IMR-90 (cell line): ENCODE results near the gene KCNK15. TPM values are rescaled to one million over a fixed set of nuclear protein-coding genes. Genes with fewer than 3 reads are reported as not detected.

ENCODE experiments used
- ATAC-seq: fragments of 200-7000 bp; cut with Tn5 transposase; 2 replicates; pipeline ENCODE4 v1.9.1; 2020; ENCODE audit warnings: low read depth, mild to moderate bottlenecking, moderate library complexity
- BruUV-seq: library from RNA; stranded (reverse); fragments of 400-500 nt; replicated peaks from 2 replicates; lab custom pipeline; 2021; lab: Mats Ljungman, UMichigan
- CTCF ChIA-PET: fragments of 300-600 bp; formaldehyde crosslinking; extraction: SDS; loops from one replicate; lab custom pipeline; 2021; ENCODE audit warnings: antibody characterized with exemption; lab: Yijun Ruan, JAX
- POLR2A ChIA-PET: fragments of 300-600 bp; sonication (Branson Sonifier 250); formaldehyde crosslinking; loops from one replicate; lab custom pipeline; 2022; ENCODE audit warnings: antibody characterized with exemption; ENCODE audit not compliant: unreplicated experiment; lab: Charles Lee
- DNase-seq: peaks from one replicate; pipeline ENCODE4 v3.0.0; 2013
- H2AFZ ChIP-seq: replicated peaks from 2 replicates; pipeline ENCODE3; 2013; ENCODE audit warnings: low read length, mild to moderate bottlenecking; ENCODE audit not compliant: poor library complexity
- H2AK5ac ChIP-seq: 2 replicates; pipeline ENCODE4 v1.6.1; 2013; ENCODE audit warnings: low read depth, low read length, inconsistent platforms
- H2AK9ac ChIP-seq: replicated peaks from 2 replicates; pipeline ENCODE3; 2013; ENCODE audit warnings: mild to moderate bottlenecking, low read depth, low read length, moderate library complexity; ENCODE audit not compliant: poor library complexity
- H2BK120ac ChIP-seq: 2 replicates; pipeline ENCODE4 v1.6.1; 2013; ENCODE audit warnings: low read depth, low read length, inconsistent platforms
- H2BK15ac ChIP-seq: 3 replicates; pipeline ENCODE4 v1.6.1; 2013; ENCODE audit warnings: low read depth, low read length, inconsistent platforms
- H2BK20ac ChIP-seq: 2 replicates; pipeline ENCODE4 v1.6.1; 2013; ENCODE audit warnings: low read depth, mild to moderate bottlenecking, inconsistent platforms, low read length, moderate library complexity
- H2BK5ac ChIP-seq: 2 replicates; pipeline ENCODE4 v1.6.1; 2013; ENCODE audit warnings: mild to moderate bottlenecking, low read depth, low read length, inconsistent platforms; ENCODE audit not compliant: poor library complexity, severe bottlenecking
- H3K14ac ChIP-seq: replicated peaks from 2 replicates; pipeline ENCODE4 v1.6.1; 2013; ENCODE audit warnings: low read depth, low read length, inconsistent platforms
- H3K18ac ChIP-seq: 2 replicates; pipeline ENCODE4 v1.6.1; 2013; ENCODE audit warnings: low read depth, low read length, control low read depth
- H3K23ac ChIP-seq: 2 replicates; pipeline ENCODE4 v1.6.1; 2013; ENCODE audit warnings: low read depth, low read length, inconsistent platforms
- H3K27ac ChIP-seq: 2 replicates; pipeline ENCODE4 v1.5.1; 2013; ENCODE audit warnings: mild to moderate bottlenecking, control low read depth, low read length; ENCODE audit not compliant: insufficient read depth
- H3K27me3 ChIP-seq: 2 replicates; pipeline ENCODE4 v1.6.1; 2013; ENCODE audit warnings: low read length; ENCODE audit not compliant: control insufficient read depth, insufficient read depth
- H3K36me3 ChIP-seq: 2 replicates; pipeline ENCODE4 v1.6.1; 2013; ENCODE audit warnings: low read length, mixed read lengths; ENCODE audit not compliant: control insufficient read depth, insufficient read depth
- H3K4ac ChIP-seq: 2 replicates; pipeline ENCODE4 v1.6.1; 2013; ENCODE audit warnings: low read depth, low read length, inconsistent platforms
- H3K4me1 ChIP-seq: 2 replicates; pipeline ENCODE4 v1.6.1; 2013; ENCODE audit warnings: low read length, mixed read lengths; ENCODE audit not compliant: control insufficient read depth, insufficient read depth
- H3K4me2 ChIP-seq: 2 replicates; pipeline ENCODE4 v1.6.1; 2013; ENCODE audit warnings: low read depth, mild to moderate bottlenecking, control low read depth, low read length, moderate library complexity
- H3K4me3 ChIP-seq: 2 replicates; pipeline ENCODE4 v1.5.1; 2013; ENCODE audit warnings: low read depth, mild to moderate bottlenecking, control low read depth, low read length, moderate library complexity; ENCODE audit not compliant: insufficient read depth
- H3K56ac ChIP-seq: 2 replicates; pipeline ENCODE4 v1.6.1; 2013; ENCODE audit warnings: low read length, inconsistent platforms; ENCODE audit not compliant: insufficient read depth; ENCODE audit errors: extremely low read depth
- H3K79me1 ChIP-seq, 2 experiments: 2 replicates each; pipeline ENCODE4 v1.6.1; 2013; ENCODE audit warnings: low read length in 2 of 2, inconsistent platforms in 1 of 2, low read depth in 1 of 2
- H3K9ac ChIP-seq: 2 replicates; pipeline ENCODE4 v1.6.1; 2013; ENCODE audit warnings: low read depth, low read length, control low read depth
- H3K9me1 ChIP-seq: 2 replicates; pipeline ENCODE4 v1.6.1; 2013; ENCODE audit warnings: low read length, inconsistent platforms; ENCODE audit not compliant: insufficient read depth
- H3K9me3 ChIP-seq: 2 replicates; pipeline ENCODE4 v1.6.1; 2013; ENCODE audit warnings: low read length; ENCODE audit not compliant: control insufficient read depth, insufficient read depth
- H4K20me1 ChIP-seq: 2 replicates; pipeline ENCODE4 v1.6.1; 2013; ENCODE audit warnings: low read length, inconsistent platforms; ENCODE audit not compliant: insufficient read depth
- H4K5ac ChIP-seq: 2 replicates; pipeline ENCODE4 v1.6.1; 2013; ENCODE audit warnings: mild to moderate bottlenecking, low read depth, low read length, control low read depth
- H4K8ac ChIP-seq, 2 experiments: 2 replicates each; pipeline ENCODE4 v1.6.1; 2013; ENCODE audit warnings: low read depth in 2 of 2, low read length in 2 of 2, control low read depth in 1 of 2, inconsistent platforms in 1 of 2
- H4K91ac ChIP-seq: 2 replicates; pipeline ENCODE4 v1.6.1; 2013; ENCODE audit warnings: low read depth, low read length, inconsistent platforms; ENCODE audit not compliant: insufficient read depth
- CEBPB ChIP-seq: IDR thresholded peaks from 2 replicates; pipeline ENCODE4 v1.6.1; 2012; ENCODE audit warnings: low read depth, low read length, improper control_type of control experiment
- MAZ ChIP-seq: IDR thresholded peaks from 2 replicates; pipeline ENCODE4 v1.6.1; 2012; ENCODE audit warnings: low read depth, mild to moderate bottlenecking, low read length, improper control_type of control experiment, moderate library complexity, borderline replicate concordance
- MXI1 ChIP-seq: IDR thresholded peaks from 2 replicates; pipeline ENCODE4 v1.6.1; 2012; ENCODE audit warnings: low read depth, mild to moderate bottlenecking, low read length, moderate library complexity, borderline replicate concordance
- POLR2A ChIP-seq: IDR thresholded peaks from 2 replicates; pipeline ENCODE4 v1.6.1; 2012; ENCODE audit warnings: mild to moderate bottlenecking, low read depth, low read length
- WGBS, 2 experiments: methylation state at CpG; one replicate each; pipeline versions ENCODE4 v1.1.5 to v1.1.7; 2013; ENCODE audit warnings: missing lambda C conversion rate in 2 of 2; ENCODE audit not compliant: insufficient read length in 1 of 2; ENCODE audit errors: extremely low coverage in 2 of 2; 5-methylcytosine and 5-hydroxymethylcytosine counted together
- dilution Hi-C: fragments of 300-500 bp; cut with HindIII; formaldehyde crosslinking; loops from one replicate; pipeline ENCODE4 v1.14.3; 2018; ENCODE audit warnings: low sequenced_read_pairs; ENCODE audit not compliant: unreplicated experiment
- in situ Hi-C: fragments of 300-500 bp; cut with MboI; formaldehyde crosslinking; loops from 3 replicates; pipeline ENCODE4 v1.14.3; 2019; ENCODE audit warnings: low sequenced_read_pairs, inconsistent platforms, mixed read lengths
- intact Hi-C: fragments of 100-400 bp; cut with micrococcal nuclease; formaldehyde crosslinking; loops from 2 replicates; pipeline ENCODE4 v1.10.0; 2022
- polyA plus RNA-seq, 3 experiments: library from polyadenylated mRNA; depleted of rRNA; stranded (reverse); fragments of >200 nt; gene quantifications; 2 replicates each; pipeline ENCODE4 v1.2.3, GENCODE V29; 2012; ENCODE audit warnings: low replicate concordance in 1 of 3
- total RNA-seq: library from RNA; depleted of rRNA; stranded (reverse); fragments of >200 nt; gene quantifications from 2 replicates; pipeline ENCODE4 v1.2.3, GENCODE V29; 2012
- TF ChIP-seq, protein P1 (sequence below): fragments of 150-350 bp; IDR thresholded peaks from 2 replicates; pipeline ENCODE4 v1.6.1; 2016; ENCODE audit warnings: low read depth, mild to moderate bottlenecking, low read length, moderate library complexity, borderline replicate concordance
- TF ChIP-seq, protein P2 (sequence below): fragments of 150-350 bp; IDR thresholded peaks from 2 replicates; pipeline ENCODE4 v1.6.1; 2017; ENCODE audit warnings: mild to moderate bottlenecking, antibody characterized with exemption, low read length, low read depth

KCNK15 gene
- total and polyA plus RNA-seq, 2 of the 4 experiments (the other 2 are of a cell fraction): not detected

DNA sequence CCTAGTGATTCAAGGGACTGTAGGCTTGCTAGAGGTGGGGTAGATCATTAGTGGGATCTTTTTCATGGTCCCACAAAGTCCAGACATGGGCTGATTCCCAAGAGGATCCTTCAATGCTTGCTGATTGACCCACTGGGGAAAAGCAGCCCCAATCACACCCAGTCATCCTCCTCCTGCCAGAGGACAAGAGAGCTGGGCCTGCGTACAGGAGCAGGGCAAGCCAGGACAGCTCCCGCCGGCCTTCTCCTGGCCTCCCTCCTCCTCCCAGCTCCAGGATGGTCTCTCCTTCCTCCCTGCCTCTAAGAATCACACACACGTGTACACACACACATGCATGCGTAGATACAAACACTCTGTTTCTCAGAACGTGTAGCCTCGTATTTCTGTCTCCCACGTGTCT lies 27.0 kb downstream of the KCNK15 start:
- no peaks in the 10 kb centered on the region; the same call in 1 of the 2 replicates for H3K9me1 ChIP-seq
- ChIA-PET CTCF (no interaction called here), POLR2A (no interaction called here)
- H3K9me3 ChIP-seq: no peaks in the 10 kb centered on the region
- no peaks in the 10 kb centered on the region for H3K36me3 ChIP-seq
- no peak overlapping the region for H4K5ac ChIP-seq
- in situ Hi-C loops: no loop called here
- no peak overlapping the region for H2AK5ac ChIP-seq
- H3K9ac ChIP-seq: no peak overlapping the region
- H2BK5ac ChIP-seq: no peak overlapping the region
- H3K23ac ChIP-seq: no peak overlapping the region
- TF ChIP-seq CEBPB: no peak
- TF ChIP-seq, protein P1, sequence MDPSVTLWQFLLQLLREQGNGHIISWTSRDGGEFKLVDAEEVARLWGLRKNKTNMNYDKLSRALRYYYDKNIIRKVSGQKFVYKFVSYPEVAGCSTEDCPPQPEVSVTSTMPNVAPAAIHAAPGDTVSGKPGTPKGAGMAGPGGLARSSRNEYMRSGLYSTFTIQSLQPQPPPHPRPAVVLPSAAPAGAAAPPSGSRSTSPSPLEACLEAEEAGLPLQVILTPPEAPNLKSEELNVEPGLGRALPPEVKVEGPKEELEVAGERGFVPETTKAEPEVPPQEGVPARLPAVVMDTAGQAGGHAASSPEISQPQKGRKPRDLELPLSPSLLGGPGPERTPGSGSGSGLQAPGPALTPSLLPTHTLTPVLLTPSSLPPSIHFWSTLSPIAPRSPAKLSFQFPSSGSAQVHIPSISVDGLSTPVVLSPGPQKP: no peak
- TF ChIP-seq, protein P2, sequence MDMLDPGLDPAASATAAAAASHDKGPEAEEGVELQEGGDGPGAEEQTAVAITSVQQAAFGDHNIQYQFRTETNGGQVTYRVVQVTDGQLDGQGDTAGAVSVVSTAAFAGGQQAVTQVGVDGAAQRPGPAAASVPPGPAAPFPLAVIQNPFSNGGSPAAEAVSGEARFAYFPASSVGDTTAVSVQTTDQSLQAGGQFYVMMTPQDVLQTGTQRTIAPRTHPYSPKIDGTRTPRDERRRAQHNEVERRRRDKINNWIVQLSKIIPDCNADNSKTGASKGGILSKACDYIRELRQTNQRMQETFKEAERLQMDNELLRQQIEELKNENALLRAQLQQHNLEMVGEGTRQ: no peak
- TF ChIP-seq MAZ: no peak
- no peak for TF ChIP-seq MXI1
- TF ChIP-seq POLR2A: no peak
- H2AK9ac ChIP-seq: no peak overlapping the region
- no peak overlapping the region for H3K14ac ChIP-seq
- dilution Hi-C loops: no loop called here
- no peak overlapping the region for H3K4me2 ChIP-seq
- DNase-seq: no peak
- H3K79me1 ChIP-seq: no peaks in the 10 kb centered on the region
- intact Hi-C loops: no loop called here
- no peak; the same call in 1 of the 2 replicates for ATAC-seq
- no peaks in the 10 kb centered on the region for H4K20me1 ChIP-seq
- no peak overlapping the region for H2BK20ac ChIP-seq
- H2BK15ac ChIP-seq: no peak overlapping the region
- H3K4ac ChIP-seq: no peak overlapping the region
- no peak overlapping the region for H3K56ac ChIP-seq
- no peak overlapping the region for H3K27ac ChIP-seq
- H4K91ac ChIP-seq: no peak overlapping the region
- BruUV-seq: no TSS peak
- no peak overlapping the region for H2BK120ac ChIP-seq
- H2AFZ ChIP-seq: no peak overlapping the region
- no peaks in the 10 kb centered on the region for H3K4me1 ChIP-seq
- H3K18ac ChIP-seq: no peak overlapping the region
- no peak overlapping the region for H3K4me3 ChIP-seq
- WGBS, 2 experiments: no CpG with 5 or more reads among the region's 8 CpGs
- H4K8ac ChIP-seq: no peak overlapping the region
- H3K27me3 ChIP-seq: peaks cover 29% of the 10 kb centered on the region
